HUES48 (cell line): Measurements from ENCODE around the gene EPHB6.

Experiments used
- H3K27ac ChIP-seq: one replicate; pipeline ENCODE4 v1.7.0; 2013; ENCODE audit warnings: low read depth, low read length, inconsistent platforms
- H3K27me3 ChIP-seq: 2 replicates; pipeline ENCODE4 v1.6.1; 2013; ENCODE audit warnings: mild to moderate bottlenecking, low read length; ENCODE audit not compliant: control insufficient read depth, insufficient read depth
- H3K36me3 ChIP-seq: 2 replicates; pipeline ENCODE4 v1.6.1; 2013; ENCODE audit warnings: low read length; ENCODE audit not compliant: control insufficient read depth, insufficient read depth
- H3K4me1 ChIP-seq: 2 replicates; pipeline ENCODE4 v1.6.1; 2013; ENCODE audit warnings: mild to moderate bottlenecking, low read length; ENCODE audit not compliant: control insufficient read depth, insufficient read depth
- H3K4me3 ChIP-seq: 2 replicates; pipeline ENCODE4 v1.5.1; 2013; ENCODE audit warnings: mild to moderate bottlenecking, low read depth, low read length
- H3K9ac ChIP-seq: 2 replicates; pipeline ENCODE4 v1.6.1; 2013; ENCODE audit warnings: mild to moderate bottlenecking, low read depth, low read length, moderate library complexity
- H3K9me3 ChIP-seq: 2 replicates; pipeline ENCODE4 v1.6.1; 2013; ENCODE audit warnings: low read length; ENCODE audit not compliant: control insufficient read depth, insufficient read depth

The EPHB6 gene, protein sequence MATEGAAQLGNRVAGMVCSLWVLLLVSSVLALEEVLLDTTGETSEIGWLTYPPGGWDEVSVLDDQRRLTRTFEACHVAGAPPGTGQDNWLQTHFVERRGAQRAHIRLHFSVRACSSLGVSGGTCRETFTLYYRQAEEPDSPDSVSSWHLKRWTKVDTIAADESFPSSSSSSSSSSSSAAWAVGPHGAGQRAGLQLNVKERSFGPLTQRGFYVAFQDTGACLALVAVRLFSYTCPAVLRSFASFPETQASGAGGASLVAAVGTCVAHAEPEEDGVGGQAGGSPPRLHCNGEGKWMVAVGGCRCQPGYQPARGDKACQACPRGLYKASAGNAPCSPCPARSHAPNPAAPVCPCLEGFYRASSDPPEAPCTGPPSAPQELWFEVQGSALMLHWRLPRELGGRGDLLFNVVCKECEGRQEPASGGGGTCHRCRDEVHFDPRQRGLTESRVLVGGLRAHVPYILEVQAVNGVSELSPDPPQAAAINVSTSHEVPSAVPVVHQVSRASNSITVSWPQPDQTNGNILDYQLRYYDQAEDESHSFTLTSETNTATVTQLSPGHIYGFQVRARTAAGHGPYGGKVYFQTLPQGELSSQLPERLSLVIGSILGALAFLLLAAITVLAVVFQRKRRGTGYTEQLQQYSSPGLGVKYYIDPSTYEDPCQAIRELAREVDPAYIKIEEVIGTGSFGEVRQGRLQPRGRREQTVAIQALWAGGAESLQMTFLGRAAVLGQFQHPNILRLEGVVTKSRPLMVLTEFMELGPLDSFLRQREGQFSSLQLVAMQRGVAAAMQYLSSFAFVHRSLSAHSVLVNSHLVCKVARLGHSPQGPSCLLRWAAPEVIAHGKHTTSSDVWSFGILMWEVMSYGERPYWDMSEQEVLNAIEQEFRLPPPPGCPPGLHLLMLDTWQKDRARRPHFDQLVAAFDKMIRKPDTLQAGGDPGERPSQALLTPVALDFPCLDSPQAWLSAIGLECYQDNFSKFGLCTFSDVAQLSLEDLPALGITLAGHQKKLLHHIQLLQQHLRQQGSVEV

GRCh38 chr7:142854372-142855113 is at the start of gene EPHB6:
EPHB6 (plus strand) TSS chr7:142855076; CDS start chr7:142863228, 8,152 bp downstream.
- Histone ChIP-seq H3K27ac (peak within 1 kb of the TSS; percentile 67), H3K9ac (peak within 1 kb of the TSS; percentile 52; the same call in 1 of the 2 replicates), H3K4me3 (peak within 1 kb of the TSS; percentile 91), H3K27me3 (peaks cover 21% of the 10 kb centered on the region), H3K36me3 (no peaks in the 10 kb centered on the region), H3K4me1 (peaks cover 6% of the 10 kb centered on the region), H3K9me3 (no peaks in the 10 kb centered on the region)

DNA sequence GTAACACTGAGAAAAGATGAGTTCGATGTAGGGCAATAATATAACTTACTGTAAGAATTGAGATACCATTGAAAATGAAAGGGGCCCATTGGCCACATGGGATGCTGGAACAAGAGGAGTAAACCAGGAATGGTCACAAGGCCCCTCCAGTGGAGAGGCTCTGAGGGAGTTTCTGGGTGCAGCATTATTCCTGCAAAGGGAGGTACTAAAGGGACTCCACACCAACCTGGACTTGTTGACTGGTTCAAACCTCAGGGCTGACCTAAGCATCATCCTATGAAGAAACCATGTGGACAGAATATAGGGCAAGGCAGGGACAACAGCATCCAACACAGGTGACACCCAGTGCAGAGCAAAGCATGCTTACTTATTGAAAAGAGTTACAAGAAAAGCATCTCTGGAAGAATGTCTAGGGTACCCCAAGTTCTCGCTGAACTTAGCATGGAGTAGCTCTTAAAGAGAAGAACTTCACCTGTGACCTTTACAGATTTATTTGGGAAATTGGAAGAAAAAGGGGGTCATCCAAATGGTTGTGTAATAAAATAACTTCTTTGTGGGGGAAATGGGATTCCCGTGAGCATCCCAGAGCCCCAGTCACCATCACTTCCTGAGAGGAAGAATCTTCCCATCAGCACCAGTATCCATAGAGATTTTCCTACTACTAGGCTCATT is 49.4 kb upstream of the EPHB6 start:
- H3K4me1 ChIP-seq = no peaks in the 10 kb centered on the region
- H3K9ac ChIP-seq = no peak overlapping the region
- H3K27me3 ChIP-seq = peaks cover 27% of the 10 kb centered on the region
- peaks cover 5% of the 10 kb centered on the region; the same call in 1 of the 2 replicates for H3K36me3 ChIP-seq
- H3K27ac ChIP-seq = no peak overlapping the region
- no peak overlapping the region for H3K4me3 ChIP-seq
- no peaks in the 10 kb centered on the region for H3K9me3 ChIP-seq

DNA sequence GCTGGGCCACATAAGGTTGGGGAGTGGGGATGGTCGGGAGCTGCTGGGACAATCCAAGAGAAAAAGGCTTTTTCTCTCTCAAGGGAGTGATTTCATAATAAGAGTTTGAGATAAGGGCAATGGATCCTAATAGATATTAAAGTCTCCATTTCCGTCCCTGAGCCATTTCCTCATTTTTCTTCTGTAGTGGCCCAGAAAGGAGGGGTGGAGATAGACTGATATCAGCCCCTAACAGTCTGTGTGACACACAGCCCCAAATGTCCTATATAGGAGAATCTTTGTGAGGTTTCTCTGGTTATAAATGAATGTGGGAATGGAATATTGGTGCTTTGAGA is 48.9 kb upstream of the EPHB6 start:
- Histone ChIP-seq H3K36me3 (peaks cover 5% of the 10 kb centered on the region; the same call in 1 of the 2 replicates), H3K4me1 (no peaks in the 10 kb centered on the region), H3K27me3 (peaks cover 22% of the 10 kb centered on the region), H3K4me3 (no peak overlapping the region), H3K9me3 (no peaks in the 10 kb centered on the region), H3K27ac (no peak overlapping the region), H3K9ac (no peak overlapping the region)

- H3K4me3 ChIP-seq = no peak overlapping the region
- H3K27ac ChIP-seq = no peak overlapping the region
- H3K27me3 ChIP-seq = peaks cover 16% of the 10 kb centered on the region
- no peak overlapping the region for H3K9ac ChIP-seq
- H3K4me1 ChIP-seq = peaks cover 2% of the 10 kb centered on the region
- no peaks in the 10 kb centered on the region for H3K9me3 ChIP-seq
- H3K36me3 ChIP-seq = peaks cover 3% of the 10 kb centered on the region; the same call in 1 of the 2 replicates
Measured at GRCh38 chr7:142806957-142807356, 47.9 kb upstream of the EPHB6 start.

- Histone ChIP-seq H3K36me3 (no peaks in the 10 kb centered on the region), H3K4me1 (peaks cover 12% of the 10 kb centered on the region), H3K27ac (no peak overlapping the region), H3K9ac (no peak overlapping the region), H3K9me3 (no peaks in the 10 kb centered on the region), H3K27me3 (peaks cover 13% of the 10 kb centered on the region), H3K4me3 (no peak overlapping the region)
Measured at GRCh38 chr7:142807855-142808460, 46.9 kb upstream of the EPHB6 start.

DNA sequence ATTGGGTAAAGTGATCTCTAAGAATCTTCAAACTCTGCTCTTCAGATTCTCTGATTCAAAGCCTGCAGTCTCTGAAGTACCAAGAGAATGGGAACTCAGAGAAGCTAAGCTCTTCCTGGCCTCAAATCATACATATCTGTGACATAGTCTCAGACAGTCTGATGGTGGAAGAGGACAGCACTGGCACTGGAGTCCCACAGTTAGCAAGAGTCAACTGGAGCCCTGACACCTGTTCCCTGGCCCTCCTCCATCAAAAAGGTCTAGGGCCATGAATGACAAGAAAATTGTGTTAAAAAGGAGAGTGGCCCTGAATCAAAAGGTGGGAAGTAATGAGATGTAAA is 46.4 kb upstream of the EPHB6 start:
- H3K4me1 ChIP-seq = peaks cover 15% of the 10 kb centered on the region
- peaks cover 10% of the 10 kb centered on the region for H3K27me3 ChIP-seq
- H3K36me3 ChIP-seq = no peaks in the 10 kb centered on the region
- H3K9ac ChIP-seq = no peak overlapping the region
- no peaks in the 10 kb centered on the region for H3K9me3 ChIP-seq
- H3K4me3 ChIP-seq = no peak overlapping the region
- H3K27ac ChIP-seq = no peak overlapping the region

DNA sequence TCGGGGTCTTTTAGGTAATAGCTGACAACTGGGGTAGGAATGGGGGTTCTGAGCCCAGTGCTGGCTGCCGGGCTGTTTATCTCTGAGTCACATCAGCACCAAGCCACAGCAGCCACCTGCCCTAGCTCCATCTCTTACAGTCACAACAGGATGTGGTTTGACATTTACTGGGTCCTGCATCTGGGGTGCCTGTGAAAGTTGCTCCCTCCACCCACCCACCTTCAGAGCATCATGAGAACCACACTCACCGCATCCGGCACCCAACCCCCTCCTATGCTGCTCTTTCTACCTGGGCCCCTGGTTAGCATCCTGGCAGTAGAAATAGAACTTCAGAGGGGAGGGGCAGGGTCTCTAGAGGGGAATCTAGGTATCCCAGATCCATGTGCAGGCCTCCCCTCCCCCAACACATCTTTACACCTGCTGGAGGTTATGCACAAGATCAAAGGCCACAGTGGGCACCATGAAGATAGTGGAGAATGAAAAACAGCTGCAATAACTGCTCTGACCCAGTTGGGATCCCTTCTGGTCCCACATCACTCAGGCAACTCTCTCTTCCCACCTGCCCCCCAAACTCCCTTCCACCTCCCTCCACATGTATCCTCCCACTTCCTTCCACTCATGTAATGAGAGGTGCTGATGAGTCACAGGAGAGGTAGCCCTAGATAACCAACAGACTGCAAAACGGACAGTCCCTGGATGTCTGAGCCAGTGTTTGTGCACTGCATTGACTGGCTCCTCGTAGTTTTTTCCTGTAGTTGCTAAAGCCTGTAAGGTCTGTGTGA is 45.9 kb upstream of the EPHB6 start:
- peaks cover 9% of the 10 kb centered on the region for H3K27me3 ChIP-seq
- H3K4me3 ChIP-seq = no peak overlapping the region
- H3K36me3 ChIP-seq = no peaks in the 10 kb centered on the region
- H3K9ac ChIP-seq = no peak overlapping the region
- H3K4me1 ChIP-seq = peaks cover 21% of the 10 kb centered on the region
- H3K9me3 ChIP-seq = no peaks in the 10 kb centered on the region
- no peak overlapping the region for H3K27ac ChIP-seq

DNA sequence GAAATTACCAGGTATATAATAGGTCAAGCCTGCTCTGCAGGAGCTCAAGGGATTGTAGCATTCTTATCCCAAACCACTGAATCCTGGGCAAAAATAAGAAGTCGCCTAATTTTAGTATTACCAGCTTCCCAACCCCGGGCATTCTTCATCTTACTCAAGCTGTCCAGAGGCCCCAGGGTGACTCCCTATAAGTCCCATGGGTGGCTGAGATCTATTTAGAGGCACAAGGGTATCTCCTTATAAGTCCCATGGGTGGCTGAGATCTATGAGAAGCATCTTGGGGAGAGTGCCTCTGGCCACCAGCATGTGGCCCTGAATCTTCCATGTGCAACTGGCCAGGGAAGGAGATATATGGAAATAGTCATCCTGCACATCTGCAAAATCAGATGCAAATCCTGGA is 45.2 kb upstream of the EPHB6 start:
- H3K27me3 ChIP-seq = peaks cover 6% of the 10 kb centered on the region
- no peak overlapping the region for H3K27ac ChIP-seq
- peaks cover 27% of the 10 kb centered on the region for H3K4me1 ChIP-seq
- H3K9ac ChIP-seq = no peak overlapping the region
- no peak overlapping the region for H3K4me3 ChIP-seq
- H3K36me3 ChIP-seq = no peaks in the 10 kb centered on the region
- H3K9me3 ChIP-seq = no peaks in the 10 kb centered on the region

DNA sequence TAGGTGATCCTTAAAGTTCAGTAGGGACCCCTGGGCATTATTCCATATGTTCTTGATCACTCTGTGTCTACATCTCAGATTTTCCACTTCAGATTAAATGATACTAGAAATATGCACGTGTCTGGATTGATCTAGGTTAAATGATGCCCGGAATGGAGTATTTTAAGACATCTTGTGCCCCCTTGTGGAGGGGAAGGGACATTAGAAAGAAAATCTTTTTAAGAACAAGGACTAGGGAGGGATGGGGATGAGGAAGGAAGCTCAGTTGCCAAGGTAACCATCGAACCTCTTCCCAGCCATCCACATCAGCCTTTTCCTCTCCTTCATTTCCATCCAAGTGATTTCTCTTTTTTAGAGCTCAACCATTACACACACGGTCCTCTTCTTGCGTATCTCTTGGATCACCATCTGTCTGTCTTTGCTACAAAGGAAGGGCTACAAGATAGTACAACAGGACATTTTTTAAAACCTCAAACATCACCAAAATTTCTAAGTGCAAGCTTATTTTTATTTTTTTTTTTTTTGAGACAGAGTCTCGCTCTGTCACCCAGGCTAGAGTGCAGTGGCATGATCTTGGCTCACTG is 43.6 kb upstream of the EPHB6 start:
- H3K9ac ChIP-seq = no peak overlapping the region
- no peak overlapping the region for H3K4me3 ChIP-seq
- H3K4me1 ChIP-seq = peaks cover 32% of the 10 kb centered on the region
- H3K36me3 ChIP-seq = no peaks in the 10 kb centered on the region
- H3K9me3 ChIP-seq = no peaks in the 10 kb centered on the region
- H3K27me3 ChIP-seq = no peaks in the 10 kb centered on the region; the same call in 1 of the 2 replicates
- H3K27ac ChIP-seq = no peak overlapping the region
